Fibroblast of villous mesenchyme (primary cell): Measurements from ENCODE around the gene DDX31. TPM values are rescaled to one million over a fixed set of nuclear protein-coding genes. Genes with fewer than 3 reads are reported as not detected.

ENCODE experiments used
- DNase-seq: peaks from one replicate; pipeline ENCODE4 v3.0.0-alpha.2; 2010; ENCODE audit warnings: low read depth
- H3K4me3 ChIP-seq: 2 replicates; pipeline ENCODE4 v1.5.1; 2011; ENCODE audit warnings: low read depth, mild to moderate bottlenecking, low read length
- total RNA-seq: library from RNA; depleted of rRNA; stranded (reverse); fragments of >200 nt; gene quantifications from 2 replicates; pipeline ENCODE4 v1.2.3, GENCODE V29; 2012
- TF ChIP-seq, protein P1 (sequence below): IDR thresholded peaks from 2 replicates; pipeline ENCODE4 v1.5.1; 2012; ENCODE audit warnings: low read depth, mild to moderate bottlenecking, low read length; ENCODE audit not compliant: insufficient read depth

DDX31 gene
- total RNA-seq, 1 donor: 19.4 TPM

DNA sequence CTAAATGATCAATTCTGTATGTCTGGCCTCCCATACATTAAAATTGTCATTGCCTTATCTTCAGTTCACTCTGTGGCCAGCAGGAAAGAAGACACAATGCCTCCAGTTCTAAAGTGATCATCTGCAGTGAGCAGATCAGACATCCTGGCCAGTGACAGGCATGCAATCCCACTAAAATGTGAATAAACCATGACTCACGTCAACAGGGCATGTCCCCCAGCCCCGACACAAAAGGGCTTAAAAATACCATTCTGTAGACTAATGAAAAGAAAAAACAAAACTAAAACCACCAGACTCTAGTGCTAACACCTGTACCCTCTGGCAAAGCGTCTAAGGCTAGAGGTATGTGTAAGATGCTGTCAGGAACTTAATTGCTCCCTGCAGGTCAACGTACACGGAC, 38.5 kb downstream of the DDX31 start:
- TF ChIP-seq, protein P1, sequence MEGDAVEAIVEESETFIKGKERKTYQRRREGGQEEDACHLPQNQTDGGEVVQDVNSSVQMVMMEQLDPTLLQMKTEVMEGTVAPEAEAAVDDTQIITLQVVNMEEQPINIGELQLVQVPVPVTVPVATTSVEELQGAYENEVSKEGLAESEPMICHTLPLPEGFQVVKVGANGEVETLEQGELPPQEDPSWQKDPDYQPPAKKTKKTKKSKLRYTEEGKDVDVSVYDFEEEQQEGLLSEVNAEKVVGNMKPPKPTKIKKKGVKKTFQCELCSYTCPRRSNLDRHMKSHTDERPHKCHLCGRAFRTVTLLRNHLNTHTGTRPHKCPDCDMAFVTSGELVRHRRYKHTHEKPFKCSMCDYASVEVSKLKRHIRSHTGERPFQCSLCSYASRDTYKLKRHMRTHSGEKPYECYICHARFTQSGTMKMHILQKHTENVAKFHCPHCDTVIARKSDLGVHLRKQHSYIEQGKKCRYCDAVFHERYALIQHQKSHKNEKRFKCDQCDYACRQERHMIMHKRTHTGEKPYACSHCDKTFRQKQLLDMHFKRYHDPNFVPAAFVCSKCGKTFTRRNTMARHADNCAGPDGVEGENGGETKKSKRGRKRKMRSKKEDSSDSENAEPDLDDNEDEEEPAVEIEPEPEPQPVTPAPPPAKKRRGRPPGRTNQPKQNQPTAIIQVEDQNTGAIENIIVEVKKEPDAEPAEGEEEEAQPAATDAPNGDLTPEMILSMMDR: no peak
- peak; percentile 31 for DNase-seq
- H3K4me3 ChIP-seq: no peak overlapping the region

DNA sequence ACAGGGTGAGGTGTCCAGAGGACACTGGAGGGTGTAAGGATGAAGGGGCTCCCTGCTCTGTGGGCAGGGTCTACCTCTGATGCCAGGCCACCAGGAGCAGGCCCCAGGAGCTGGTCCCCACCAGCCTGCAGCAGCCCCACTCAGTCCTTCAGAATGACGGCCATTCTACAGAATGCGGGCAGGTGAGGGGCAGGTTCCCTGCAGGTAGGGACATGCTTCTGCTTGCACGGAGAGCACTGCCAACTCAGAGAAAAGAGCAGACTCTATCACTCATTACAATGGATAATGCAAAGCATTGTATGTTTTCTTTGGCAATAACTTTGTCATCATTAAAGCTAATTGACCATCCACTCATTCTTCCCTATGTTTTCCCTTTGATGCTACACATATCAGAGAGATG, 39.0 kb downstream of the DDX31 start:
- DNase-seq: no peak
- no peak overlapping the region for H3K4me3 ChIP-seq
- TF ChIP-seq, protein P1: no peak

DNA sequence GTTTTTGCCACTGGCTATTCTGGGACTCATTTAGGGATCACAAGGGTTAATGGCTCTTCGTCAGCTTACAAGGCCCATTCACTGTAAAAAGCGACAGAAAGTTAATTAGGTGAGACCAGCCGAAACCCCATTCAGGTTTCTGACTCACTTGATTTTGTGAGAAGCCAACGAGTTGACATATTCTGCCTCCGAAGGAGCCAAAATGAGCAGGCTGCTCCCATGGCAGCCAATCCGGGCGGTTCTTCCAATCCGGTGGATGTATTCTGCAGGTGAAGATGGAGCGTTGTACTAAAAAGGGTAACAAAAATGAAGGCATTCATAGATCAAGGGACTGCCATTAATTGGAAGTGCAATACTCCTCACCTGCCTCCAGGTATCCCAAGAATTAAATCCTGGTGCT, 39.7 kb downstream of the DDX31 start:
- DNase-seq: no peak
- no peak overlapping the region for H3K4me3 ChIP-seq
- TF ChIP-seq, protein P1: no peak

DNA sequence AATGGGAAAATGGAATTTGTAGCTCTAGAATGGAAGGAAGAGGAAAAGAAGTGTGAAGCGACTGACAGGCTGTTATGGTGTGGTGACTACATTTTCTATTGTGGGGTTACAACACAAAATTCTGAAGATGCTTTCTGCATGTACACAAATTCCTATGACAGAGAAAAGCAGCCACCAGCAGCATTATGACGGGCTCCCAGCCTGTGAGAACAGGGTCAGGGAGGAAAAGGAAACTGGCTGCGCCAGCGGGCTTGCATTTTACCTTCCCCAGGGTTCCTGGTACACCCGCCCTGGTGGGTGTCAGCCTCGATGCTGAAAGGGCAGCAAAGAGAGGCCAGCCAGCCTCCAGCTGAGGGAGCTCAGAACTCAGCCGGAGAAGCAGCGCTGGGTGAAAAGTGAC, 41.0 kb downstream of the DDX31 start:
- DNase-seq: no peak
- TF ChIP-seq, protein P1: no peak
- H3K4me3 ChIP-seq: no peak overlapping the region

DNA sequence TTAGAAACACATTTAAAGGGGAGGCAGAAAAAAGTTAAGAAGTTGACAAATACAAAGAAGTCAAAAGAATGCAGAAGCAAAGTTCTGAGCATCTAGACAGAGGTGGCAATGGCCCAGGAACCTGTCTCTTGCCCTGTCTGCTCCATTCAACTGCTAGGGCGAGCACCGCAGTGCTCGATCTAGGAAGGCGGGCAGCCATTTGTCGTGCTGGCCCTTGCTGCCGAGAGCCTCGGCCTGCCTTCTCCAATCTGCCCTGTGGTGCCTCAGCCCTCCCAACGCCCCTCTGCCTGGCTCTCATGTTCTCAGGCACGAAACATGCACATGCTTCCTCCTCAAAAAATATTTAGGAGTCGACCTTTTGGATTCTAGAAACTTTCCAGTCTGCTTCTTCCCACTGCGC, 42.2 kb downstream of the DDX31 start:
- DNase-seq: no peak
- TF ChIP-seq, protein P1: no peak

DNA sequence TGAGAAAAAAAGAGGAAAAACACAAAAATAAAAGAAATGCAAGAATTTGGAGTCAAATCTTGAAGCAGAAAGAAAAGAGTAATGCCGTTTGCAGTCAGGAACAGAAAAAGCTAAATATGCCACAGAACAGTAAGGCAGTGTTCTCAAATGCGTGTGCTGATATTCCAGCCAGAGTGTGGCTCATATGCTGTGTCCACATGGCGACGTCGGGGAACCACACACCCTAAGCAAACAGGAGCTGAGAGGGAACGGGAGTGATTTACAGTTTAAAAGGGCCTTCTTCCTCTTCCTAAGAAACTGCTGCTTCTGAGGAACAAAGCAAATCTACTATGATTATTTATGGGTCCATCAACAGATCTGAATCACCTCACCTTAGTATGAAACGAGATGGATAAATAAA, 42.7 kb downstream of the DDX31 start:
- H3K4me3 ChIP-seq: no peak overlapping the region
- DNase-seq: no peak
- TF ChIP-seq, protein P1: no peak

More for the DNA sequence above, 42.2 kb downstream of the DDX31 start:
- H3K4me3 ChIP-seq: no peak overlapping the region

DNA sequence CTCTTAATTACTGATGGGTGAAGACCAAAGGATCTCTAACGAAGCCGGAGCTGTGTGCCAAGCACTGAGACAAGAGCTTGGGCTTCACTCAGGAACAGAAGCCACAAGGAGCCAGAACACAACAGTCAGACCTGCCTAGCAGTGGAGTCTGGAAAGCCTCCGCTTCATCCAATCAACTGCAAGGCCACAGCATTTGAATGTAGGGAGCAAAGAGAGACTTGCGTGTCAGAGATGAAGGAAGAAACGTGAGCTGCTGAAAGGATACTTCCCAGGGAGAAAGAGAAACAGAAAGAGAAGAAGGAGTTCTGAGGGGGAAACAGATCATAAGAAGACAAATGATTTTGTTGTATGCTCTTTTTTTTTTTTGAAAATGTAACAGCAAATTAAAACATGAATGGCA, 43.5 kb downstream of the DDX31 start:
- TF ChIP-seq, protein P1: no peak
- no peak for DNase-seq
- no peak overlapping the region for H3K4me3 ChIP-seq
